Measurements from ENCODE around the gene TM2D1.

TM2D1 gene

GRCh38 chr1:61631436-61631835 lies 93.5 kb downstream of the TM2D1 start:
- no peak for TF ChIP-seq MAX (IDR thresholded peaks at IDR 0.05; ENCODE audit: low read depth, low read length)
- TF ChIP-seq POLR2A (IDR thresholded peaks at IDR 0.05; ENCODE audit: extremely low read depth, insufficient read length): no peak
- TF ChIP-seq, protein P1, sequence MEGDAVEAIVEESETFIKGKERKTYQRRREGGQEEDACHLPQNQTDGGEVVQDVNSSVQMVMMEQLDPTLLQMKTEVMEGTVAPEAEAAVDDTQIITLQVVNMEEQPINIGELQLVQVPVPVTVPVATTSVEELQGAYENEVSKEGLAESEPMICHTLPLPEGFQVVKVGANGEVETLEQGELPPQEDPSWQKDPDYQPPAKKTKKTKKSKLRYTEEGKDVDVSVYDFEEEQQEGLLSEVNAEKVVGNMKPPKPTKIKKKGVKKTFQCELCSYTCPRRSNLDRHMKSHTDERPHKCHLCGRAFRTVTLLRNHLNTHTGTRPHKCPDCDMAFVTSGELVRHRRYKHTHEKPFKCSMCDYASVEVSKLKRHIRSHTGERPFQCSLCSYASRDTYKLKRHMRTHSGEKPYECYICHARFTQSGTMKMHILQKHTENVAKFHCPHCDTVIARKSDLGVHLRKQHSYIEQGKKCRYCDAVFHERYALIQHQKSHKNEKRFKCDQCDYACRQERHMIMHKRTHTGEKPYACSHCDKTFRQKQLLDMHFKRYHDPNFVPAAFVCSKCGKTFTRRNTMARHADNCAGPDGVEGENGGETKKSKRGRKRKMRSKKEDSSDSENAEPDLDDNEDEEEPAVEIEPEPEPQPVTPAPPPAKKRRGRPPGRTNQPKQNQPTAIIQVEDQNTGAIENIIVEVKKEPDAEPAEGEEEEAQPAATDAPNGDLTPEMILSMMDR (IDR thresholded peaks at IDR 0.05; ENCODE audit: low read depth, low read length): no peak
- no peak for TF ChIP-seq MYC (IDR thresholded peaks at IDR 0.05; ENCODE audit: low read depth, low read length)
- no peak for DNase-seq (ENCODE audit: low read depth)
- H3K4me3 ChIP-seq (ENCODE audit: low read depth, low read length): no peak overlapping the region
